NCI-H2081 treated with DMSO at 0.1 percent for 48 hours (cell line): ENCODE measurements around the gene FAM110D.
A peak's percentile ranks its signal among the peaks of the same experiment; 100 is the strongest.

Source experiments
- DNase-seq: peaks from one replicate; lab custom pipeline; 2025; lab: John Stamatoyannopoulos, UW

FAM110D gene

GRCh38 chr1:26158908-26159742 is at the start of gene FAM110D:
TSS of gene FAM110D (plus strand) at chr1:26159079. CDS start at chr1:26161292, 2,213 bp downstream.
- no peak for DNase-seq

- no peak for DNase-seq
Observed at GRCh38 chr1:26109229-26110164, 49.4 kb upstream of the FAM110D start.

GRCh38 chr1:26110731-26111529 is 47.9 kb upstream of the FAM110D start:
- DNase-seq: peak; percentile 37

GRCh38 chr1:26111530-26112406 is 47.1 kb upstream of the FAM110D start, which contains the start of gene PDIK1L:
TSS of gene PDIK1L (plus strand) at chr1:26111824. CDS start at chr1:26114309, 2,485 bp downstream.
- DNase-seq: peak; percentile 41

- no peak for DNase-seq
Observed at GRCh38 chr1:26112407-26112775, 46.5 kb upstream of the FAM110D start.

GRCh38 chr1:26114165-26114927 is 44.5 kb upstream of the FAM110D start:
- no peak for DNase-seq

- no peak for DNase-seq
Observed at GRCh38 chr1:26119892-26120608, 38.8 kb upstream of the FAM110D start.

GRCh38 chr1:26121854-26122773 is 36.8 kb upstream of the FAM110D start:
- no peak for DNase-seq

GRCh38 chr1:26122988-26123973 is 35.6 kb upstream of the FAM110D start:
- DNase-seq: no peak

- DNase-seq: no peak
Observed at GRCh38 chr1:26124418-26125331, 34.2 kb upstream of the FAM110D start.

- no peak for DNase-seq
Observed at GRCh38 chr1:26125382-26125781, 33.5 kb upstream of the FAM110D start.

- no peak for DNase-seq
Observed at GRCh38 chr1:26125946-26126320, 32.9 kb upstream of the FAM110D start.

GRCh38 chr1:26126321-26127084 is 32.4 kb upstream of the FAM110D start:
- DNase-seq: no peak

GRCh38 chr1:26127235-26128163 is 31.4 kb upstream of the FAM110D start:
- DNase-seq: no peak
